HEK293T (cell line): ENCODE measurements around the gene PDE2A.

Source experiments
- ARNT ChIP-seq: fragments of 450-650 bp; IDR thresholded peaks from 2 replicates; pipeline ENCODE4 v1.6.1; 2017; ENCODE audit warnings: mild to moderate bottlenecking
- BHLHE40 ChIP-seq: fragments of 450-650 bp; IDR thresholded peaks from 2 replicates; pipeline ENCODE4 v1.6.1; 2016; ENCODE audit warnings: mild to moderate bottlenecking, moderate library complexity, borderline replicate concordance
- CTBP1 ChIP-seq: fragments of 450-650 bp; IDR thresholded peaks from 2 replicates; pipeline ENCODE4 v1.6.1; 2016; ENCODE audit warnings: borderline replicate concordance
- FOXA1 ChIP-seq: fragments of 450-650 bp; IDR thresholded peaks from 2 replicates; pipeline ENCODE4 v1.6.1; 2016; ENCODE audit warnings: mild to moderate bottlenecking
- FOXM1 ChIP-seq: fragments of 450-650 bp; IDR thresholded peaks from 2 replicates; pipeline ENCODE4 v1.6.1; 2017; ENCODE audit warnings: mild to moderate bottlenecking, borderline replicate concordance
- LEF1 ChIP-seq: fragments of 450-650 bp; IDR thresholded peaks from 2 replicates; pipeline ENCODE4 v1.6.1; 2017; ENCODE audit warnings: mild to moderate bottlenecking, borderline replicate concordance
- NFRKB ChIP-seq: fragments of 450-650 bp; IDR thresholded peaks from 2 replicates; pipeline ENCODE4 v1.6.1; 2016; ENCODE audit warnings: mild to moderate bottlenecking, moderate library complexity
- SP1 ChIP-seq: fragments of 450-650 bp; IDR thresholded peaks from 2 replicates; pipeline ENCODE4 v1.6.1; 2017
- SUZ12 ChIP-seq: fragments of 450-650 bp; IDR thresholded peaks from 2 replicates; pipeline ENCODE4 v1.6.1; 2016; ENCODE audit warnings: mild to moderate bottlenecking
- TARDBP ChIP-seq: fragments of 450-650 bp; IDR thresholded peaks from 2 replicates; pipeline ENCODE4 v1.6.1; 2016
- TF ChIP-seq, protein P1 (sequence below): fragments of 450-650 bp; IDR thresholded peaks from 2 replicates; pipeline ENCODE4 v1.6.1; 2016

DNA sequence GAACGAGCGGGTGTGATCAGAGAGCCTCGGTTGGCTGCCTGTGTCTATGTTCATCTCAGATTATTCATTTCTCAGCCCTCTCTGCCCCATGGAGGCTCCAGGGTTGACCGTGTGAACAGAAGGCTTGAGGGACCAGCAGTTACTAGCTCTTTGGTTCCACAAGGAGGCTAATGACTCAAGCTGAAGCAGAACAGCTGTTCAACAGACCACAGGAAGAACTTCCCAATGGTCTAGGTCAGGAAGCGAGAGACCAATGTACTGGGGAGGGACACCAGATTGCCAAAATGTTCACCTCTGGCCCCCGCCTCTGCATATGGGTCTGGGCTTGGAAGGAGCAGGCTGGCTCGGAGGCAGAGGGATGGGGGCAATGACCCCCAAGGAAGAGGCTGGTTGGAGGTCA, 14.7 kb upstream of the PDE2A start:
- TF ChIP-seq BHLHE40 (no peak), SP1 (no peak), FOXM1 (no peak), CTBP1 (no peak), LEF1 (no peak), FOXA1 (no peak), TARDBP (no peak), NFRKB (no peak), ARNT (no peak), SUZ12 (no peak)
- TF ChIP-seq, protein P1, sequence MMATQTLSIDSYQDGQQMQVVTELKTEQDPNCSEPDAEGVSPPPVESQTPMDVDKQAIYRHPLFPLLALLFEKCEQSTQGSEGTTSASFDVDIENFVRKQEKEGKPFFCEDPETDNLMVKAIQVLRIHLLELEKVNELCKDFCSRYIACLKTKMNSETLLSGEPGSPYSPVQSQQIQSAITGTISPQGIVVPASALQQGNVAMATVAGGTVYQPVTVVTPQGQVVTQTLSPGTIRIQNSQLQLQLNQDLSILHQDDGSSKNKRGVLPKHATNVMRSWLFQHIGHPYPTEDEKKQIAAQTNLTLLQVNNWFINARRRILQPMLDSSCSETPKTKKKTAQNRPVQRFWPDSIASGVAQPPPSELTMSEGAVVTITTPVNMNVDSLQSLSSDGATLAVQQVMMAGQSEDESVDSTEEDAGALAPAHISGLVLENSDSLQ: no peak
